K562 (cell line): ENCODE data around the gene DNMT1. TPM values are rescaled to one million over a fixed set of nuclear protein-coding genes. Genes with fewer than 3 reads are reported as not detected.

ENCODE experiments used
- DACH1 ChIP-seq: fragments of 450-650 bp; IDR thresholded peaks from 2 replicates; pipeline ENCODE4 v1.6.1; 2018; ENCODE audit not compliant: partially characterized antibody
- FOXJ2 ChIP-seq: fragments of 200-800 bp; sonication (Bioruptor generic); IDR thresholded peaks from 2 replicates; pipeline ENCODE4 v1.6.1; 2016; ENCODE audit warnings: missing genetic modification characterization, missing compliant biosample characterization
- FOXK2 ChIP-seq, 2 experiments: fragments of 450-650 bp; IDR thresholded peaks in 1 of 2; conservative IDR thresholded peaks in 1 of 2; 2 replicates each; pipeline ENCODE4 v1.6.1; 2016; ENCODE audit warnings: low read depth in 2 of 2, mild to moderate bottlenecking in 1 of 2
- MTF1 ChIP-seq: fragments of 250-450 bp; sonication (Bioruptor Pico); IDR thresholded peaks from 2 replicates; pipeline ENCODE4 v1.9.0; 2021; ENCODE audit warnings: moderate library complexity, mild to moderate bottlenecking, inconsistent platforms, borderline replicate concordance
- NCOA4 ChIP-seq: fragments of 450-650 bp; IDR thresholded peaks from 2 replicates; pipeline ENCODE4 v1.6.1; 2018; ENCODE audit warnings: mild to moderate bottlenecking; ENCODE audit not compliant: partially characterized antibody
- PCBP2 ChIP-seq: fragments of 200-400 bp; formaldehyde crosslinking; IDR thresholded peaks from 2 replicates; pipeline ENCODE4 v1.6.1; 2018; ENCODE audit warnings: low read length, low read depth, mild to moderate bottlenecking, moderate library complexity; ENCODE audit not compliant: poor library complexity, severe bottlenecking
- SMAD4 ChIP-seq: fragments of 250-450 bp; sonication (Bioruptor Pico); conservative IDR thresholded peaks from 2 replicates; pipeline ENCODE4 v1.8.0; 2021; ENCODE audit warnings: inconsistent platforms, mild to moderate bottlenecking, moderate library complexity
- TBL1XR1 ChIP-seq, 2 experiments: IDR thresholded peaks; 2 replicates each; pipeline ENCODE4 v1.6.1; 2012; ENCODE audit warnings: improper control_type of control experiment in 2 of 2, low read length in 2 of 2, mild to moderate bottlenecking in 1 of 2
- TBP ChIP-seq: optimal IDR thresholded peaks from 2 replicates; pipeline ENCODE3; 2011; ENCODE audit warnings: low read depth, low read length, improper control_type of control experiment
- TCF7L2 ChIP-seq: fragments of 150-350 bp; IDR thresholded peaks from 2 replicates; pipeline ENCODE4 v1.6.1; 2016; ENCODE audit warnings: low read depth, mild to moderate bottlenecking, low read length, moderate library complexity
- U2AF1 ChIP-seq: fragments of 200-400 bp; formaldehyde crosslinking; optimal IDR thresholded peaks from 2 replicates; pipeline ENCODE3; 2017; ENCODE audit warnings: mild to moderate bottlenecking, low read depth, low read length, moderate library complexity
- ZC3H11A ChIP-seq: IDR thresholded peaks from 2 replicates; pipeline ENCODE4 v1.6.1; 2012; ENCODE audit warnings: low read depth, low read length, improper control_type of control experiment
- ZFP36 ChIP-seq: fragments of 150-350 bp; IDR thresholded peaks from 2 replicates; pipeline ENCODE4 v1.6.1; 2018; ENCODE audit warnings: low read length, low read depth; ENCODE audit not compliant: partially characterized antibody
- polyA plus RNA-seq, 8 experiments: library from polyadenylated mRNA; depleted of rRNA in 4 of 8; stranded (reverse) in 5 of 8; unstranded in 3 of 8; fragments of >200 nt; fragmentation: Nextera tagmentation in 2 of 8; fragmentation: Illumina TruSeq in 1 of 8; extraction: Ambion mirVana in 2 of 8; extraction: Trizol in 1 of 8; gene quantifications; 2 replicates each; pipeline versions ENCODE4 v1.2.1 to v1.2.3, GENCODE V29; 2011 to 2014; ENCODE audit warnings: inconsistent platforms in 1 of 8, missing spikeins in 1 of 8
- total RNA-seq, 7 experiments: library from RNA; depleted of rRNA in 6 of 7; stranded (reverse); fragments of >200 nt in 6 of 7; fragmentation: Illumina TruSeq in 2 of 7; extraction: Trizol in 2 of 7; gene quantifications; 2 replicates each; pipeline versions ENCODE4 v1.2.1 to v1.2.3, GENCODE V29; 2011 to 2021; ENCODE audit warnings: low replicate concordance in 1 of 7
- TF ChIP-seq, protein P1 (sequence below): sonication (generic); formaldehyde crosslinking; IDR thresholded peaks from 2 replicates; pipeline ENCODE4 v1.8.0; 2022; ENCODE audit warnings: mild to moderate bottlenecking, missing genetic modification reagents
- TF ChIP-seq, protein P2 (sequence below), 3 experiments: IDR thresholded peaks in 2 of 3; conservative IDR thresholded peaks in 1 of 3; 2 replicates each; pipeline ENCODE4 v1.5.1; 2011 to 2012; ENCODE audit warnings: low read length in 3 of 3, mild to moderate bottlenecking in 3 of 3, control low read depth in 2 of 3, improper control_type of control experiment in 1 of 3, inconsistent platforms in 1 of 3, low read depth in 1 of 3, mixed read lengths in 1 of 3, moderate library complexity in 1 of 3; ENCODE audit not compliant: insufficient read depth in 2 of 3
- TF ChIP-seq, protein P3 (sequence below), 2 experiments: fragments of 450-650 bp; conservative IDR thresholded peaks; 2 replicates each; pipeline ENCODE4 v1.6.1; 2017; ENCODE audit warnings: mild to moderate bottlenecking in 2 of 2, moderate library complexity in 2 of 2
- TF ChIP-seq, protein P4 (sequence below): fragments of 250-450 bp; sonication (Bioruptor Pico); IDR thresholded peaks from 2 replicates; pipeline ENCODE4 v1.8.0; 2022; ENCODE audit warnings: inconsistent platforms
- TF ChIP-seq, protein P5 (sequence below): fragments of 450-650 bp; formaldehyde crosslinking; IDR thresholded peaks from 2 replicates; pipeline ENCODE4 v1.4.0; 2020; ENCODE audit warnings: mild to moderate bottlenecking, moderate library complexity
- TF ChIP-seq, protein P6 (sequence below): fragments of 250-450 bp; sonication (Bioruptor Pico); IDR thresholded peaks from 2 replicates; pipeline ENCODE4 v1.6.1; 2021; ENCODE audit warnings: mild to moderate bottlenecking

The DNMT1 gene
- total and polyA plus RNA-seq, 9 of the 15 experiments (the other 6 are each of a cell fraction or from before 2014, with no cell fraction given) = 80.1 to 271 (median 121) TPM

DNA sequence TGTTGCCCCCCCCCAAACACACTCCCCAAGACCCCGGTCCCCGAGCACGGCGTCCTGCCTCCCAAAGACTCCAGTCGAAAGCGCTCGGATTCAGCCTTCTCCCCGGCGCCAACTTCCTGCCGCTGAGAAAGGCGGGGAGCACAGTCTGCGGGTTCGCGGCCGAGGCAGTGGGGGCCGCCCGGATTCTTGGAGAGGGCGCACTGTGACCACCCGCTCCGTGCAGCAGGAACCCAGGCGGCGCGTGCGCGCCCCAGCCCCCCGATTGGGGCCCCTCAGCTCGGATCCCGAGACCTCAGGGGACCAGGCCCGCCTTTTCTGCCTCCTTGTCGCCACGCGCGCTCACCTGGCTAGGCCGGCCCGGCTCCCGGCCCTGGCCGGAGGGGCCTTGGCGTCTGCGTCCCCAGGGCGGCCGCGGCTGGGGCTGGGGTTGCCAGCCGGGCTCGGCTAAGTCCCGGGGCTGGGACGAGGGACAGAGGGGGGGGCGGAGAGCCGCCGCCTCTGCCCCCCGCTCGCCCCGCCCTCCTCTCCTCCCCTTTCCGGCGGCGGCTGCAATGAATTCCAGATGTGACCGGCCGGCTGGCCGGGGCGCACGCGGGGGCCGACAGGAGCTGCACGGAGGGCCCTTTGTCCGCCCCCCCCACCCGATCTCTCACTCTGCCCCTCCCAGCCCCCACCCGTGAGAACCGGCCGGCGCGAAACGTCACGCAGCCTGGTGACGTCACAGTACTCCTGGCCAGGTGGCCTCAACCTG is 36.3 kb upstream of the DNMT1 start, which contains the start of gene S1PR2 (continued):
- TF ChIP-seq, protein P1, sequence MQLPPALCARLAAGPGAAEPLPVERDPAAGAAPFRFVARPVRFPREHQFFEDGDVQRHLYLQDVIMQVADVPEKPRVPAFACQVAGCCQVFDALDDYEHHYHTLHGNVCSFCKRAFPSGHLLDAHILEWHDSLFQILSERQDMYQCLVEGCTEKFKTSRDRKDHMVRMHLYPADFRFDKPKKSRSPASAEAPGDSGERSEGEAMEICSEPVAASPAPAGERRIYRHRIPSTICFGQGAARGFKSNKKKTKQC (CRISPR knock-in tag) = no peak; the same call in 1 of the 2 replicates
- TF ChIP-seq PCBP2 (no peak), TBL1XR1 (IDR thresholded peaks at IDR 0.05; ENCODE audit: low read length in 2 of 2) (peak in 1 of 2 experiments; percentile 63; a peak in 1 of 4 replicates), TBP (no peak), MTF1 (CRISPR knock-in tag) (no peak), TCF7L2 (no peak), DACH1 (no peak), SMAD4 (peak; percentile 71), NCOA4 (no peak), ZFP36 (no peak), FOXK2 (conservative IDR thresholded peaks at IDR 0.05 in 1 of 2, IDR thresholded peaks at IDR 0.05 in 1 of 2; ENCODE audit: low read depth in 2 of 2) (no peak), ZC3H11A (no peak), FOXJ2 (tag) (no peak), U2AF1 (no peak)
- TF ChIP-seq, protein P2, sequence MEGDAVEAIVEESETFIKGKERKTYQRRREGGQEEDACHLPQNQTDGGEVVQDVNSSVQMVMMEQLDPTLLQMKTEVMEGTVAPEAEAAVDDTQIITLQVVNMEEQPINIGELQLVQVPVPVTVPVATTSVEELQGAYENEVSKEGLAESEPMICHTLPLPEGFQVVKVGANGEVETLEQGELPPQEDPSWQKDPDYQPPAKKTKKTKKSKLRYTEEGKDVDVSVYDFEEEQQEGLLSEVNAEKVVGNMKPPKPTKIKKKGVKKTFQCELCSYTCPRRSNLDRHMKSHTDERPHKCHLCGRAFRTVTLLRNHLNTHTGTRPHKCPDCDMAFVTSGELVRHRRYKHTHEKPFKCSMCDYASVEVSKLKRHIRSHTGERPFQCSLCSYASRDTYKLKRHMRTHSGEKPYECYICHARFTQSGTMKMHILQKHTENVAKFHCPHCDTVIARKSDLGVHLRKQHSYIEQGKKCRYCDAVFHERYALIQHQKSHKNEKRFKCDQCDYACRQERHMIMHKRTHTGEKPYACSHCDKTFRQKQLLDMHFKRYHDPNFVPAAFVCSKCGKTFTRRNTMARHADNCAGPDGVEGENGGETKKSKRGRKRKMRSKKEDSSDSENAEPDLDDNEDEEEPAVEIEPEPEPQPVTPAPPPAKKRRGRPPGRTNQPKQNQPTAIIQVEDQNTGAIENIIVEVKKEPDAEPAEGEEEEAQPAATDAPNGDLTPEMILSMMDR (IDR thresholded peaks at IDR 0.05 in 2 of 3, conservative IDR thresholded peaks at IDR 0.05 in 1 of 3; ENCODE audit: insufficient read depth in 2 of 3, low read depth in 1 of 3, low read length in 3 of 3) = peak in 1 of 3 experiments; percentile 4; a peak in 1 of 6 replicates
- TF ChIP-seq, protein P3, sequence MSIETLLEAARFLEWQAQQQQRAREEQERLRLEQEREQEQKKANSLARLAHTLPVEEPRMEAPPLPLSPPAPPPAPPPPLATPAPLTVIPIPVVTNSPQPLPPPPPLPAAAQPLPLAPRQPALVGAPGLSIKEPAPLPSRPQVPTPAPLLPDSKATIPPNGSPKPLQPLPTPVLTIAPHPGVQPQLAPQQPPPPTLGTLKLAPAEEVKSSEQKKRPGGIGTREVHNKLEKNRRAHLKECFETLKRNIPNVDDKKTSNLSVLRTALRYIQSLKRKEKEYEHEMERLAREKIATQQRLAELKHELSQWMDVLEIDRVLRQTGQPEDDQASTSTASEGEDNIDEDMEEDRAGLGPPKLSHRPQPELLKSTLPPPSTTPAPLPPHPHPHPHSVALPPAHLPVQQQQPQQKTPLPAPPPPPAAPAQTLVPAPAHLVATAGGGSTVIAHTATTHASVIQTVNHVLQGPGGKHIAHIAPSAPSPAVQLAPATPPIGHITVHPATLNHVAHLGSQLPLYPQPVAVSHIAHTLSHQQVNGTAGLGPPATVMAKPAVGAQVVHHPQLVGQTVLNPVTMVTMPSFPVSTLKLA (conservative IDR thresholded peaks at IDR 0.05) = peak; percentile 38 to 46; a peak in 2 of 4 replicates
- TF ChIP-seq, protein P4, sequence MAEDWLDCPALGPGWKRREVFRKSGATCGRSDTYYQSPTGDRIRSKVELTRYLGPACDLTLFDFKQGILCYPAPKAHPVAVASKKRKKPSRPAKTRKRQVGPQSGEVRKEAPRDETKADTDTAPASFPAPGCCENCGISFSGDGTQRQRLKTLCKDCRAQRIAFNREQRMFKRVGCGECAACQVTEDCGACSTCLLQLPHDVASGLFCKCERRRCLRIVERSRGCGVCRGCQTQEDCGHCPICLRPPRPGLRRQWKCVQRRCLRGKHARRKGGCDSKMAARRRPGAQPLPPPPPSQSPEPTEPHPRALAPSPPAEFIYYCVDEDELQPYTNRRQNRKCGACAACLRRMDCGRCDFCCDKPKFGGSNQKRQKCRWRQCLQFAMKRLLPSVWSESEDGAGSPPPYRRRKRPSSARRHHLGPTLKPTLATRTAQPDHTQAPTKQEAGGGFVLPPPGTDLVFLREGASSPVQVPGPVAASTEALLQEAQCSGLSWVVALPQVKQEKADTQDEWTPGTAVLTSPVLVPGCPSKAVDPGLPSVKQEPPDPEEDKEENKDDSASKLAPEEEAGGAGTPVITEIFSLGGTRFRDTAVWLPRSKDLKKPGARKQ (CRISPR knock-in tag) = no peak
- TF ChIP-seq, protein P5, sequence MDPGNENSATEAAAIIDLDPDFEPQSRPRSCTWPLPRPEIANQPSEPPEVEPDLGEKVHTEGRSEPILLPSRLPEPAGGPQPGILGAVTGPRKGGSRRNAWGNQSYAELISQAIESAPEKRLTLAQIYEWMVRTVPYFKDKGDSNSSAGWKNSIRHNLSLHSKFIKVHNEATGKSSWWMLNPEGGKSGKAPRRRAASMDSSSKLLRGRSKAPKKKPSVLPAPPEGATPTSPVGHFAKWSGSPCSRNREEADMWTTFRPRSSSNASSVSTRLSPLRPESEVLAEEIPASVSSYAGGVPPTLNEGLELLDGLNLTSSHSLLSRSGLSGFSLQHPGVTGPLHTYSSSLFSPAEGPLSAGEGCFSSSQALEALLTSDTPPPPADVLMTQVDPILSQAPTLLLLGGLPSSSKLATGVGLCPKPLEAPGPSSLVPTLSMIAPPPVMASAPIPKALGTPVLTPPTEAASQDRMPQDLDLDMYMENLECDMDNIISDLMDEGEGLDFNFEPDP (CRISPR knock-in tag) = no peak
- TF ChIP-seq, protein P6, sequence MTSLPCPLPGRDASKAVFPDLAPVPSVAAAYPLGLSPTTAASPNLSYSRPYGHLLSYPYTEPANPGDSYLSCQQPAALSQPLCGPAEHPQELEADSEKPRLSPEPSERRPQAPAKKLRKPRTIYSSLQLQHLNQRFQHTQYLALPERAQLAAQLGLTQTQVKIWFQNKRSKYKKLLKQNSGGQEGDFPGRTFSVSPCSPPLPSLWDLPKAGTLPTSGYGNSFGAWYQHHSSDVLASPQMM (CRISPR knock-in tag) = no peak
